Activated CD4-positive, CD25-positive, alpha-beta regulatory T cell treated with anti-CD3 and anti-CD28 coated beads, Interleukin-2, amount 50 U/mL, for 24 hours (primary cell): ENCODE measurements around the gene FCHO1.

Source experiments
- ATAC-seq, 2 donors: fragments of 150-1000 bp; cut with Tn5 transposase; one replicate each; pipeline ENCODE4 v1.10.0; 2021; ENCODE audit warnings: mild to moderate bottlenecking in 1 of 2, moderate library complexity in 1 of 2

FCHO1 gene

DNA sequence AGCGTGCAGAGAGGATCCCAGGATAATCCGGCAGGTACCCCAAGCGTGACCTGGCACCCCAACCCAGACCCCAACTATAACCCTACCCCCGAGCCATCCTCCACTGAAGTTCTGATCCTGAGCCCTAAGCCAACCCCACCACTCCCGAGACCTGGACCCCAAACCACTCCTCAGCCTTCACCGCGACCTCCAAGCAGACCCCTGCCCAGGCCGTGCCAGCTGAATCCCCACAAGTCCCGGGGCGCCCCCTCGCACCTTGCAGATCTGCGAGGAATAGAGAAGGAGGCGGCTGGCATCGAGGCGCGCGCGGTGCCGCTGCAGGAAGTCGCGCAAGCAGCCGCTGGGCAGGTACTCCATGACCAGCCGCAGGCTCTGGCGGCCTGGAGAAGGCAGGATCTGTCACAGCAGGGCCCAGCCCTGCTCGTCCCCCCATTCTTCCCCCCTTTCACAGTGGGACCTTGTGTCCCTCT, 80.2 kb downstream of the FCHO1 start:
- no peak for ATAC-seq

DNA sequence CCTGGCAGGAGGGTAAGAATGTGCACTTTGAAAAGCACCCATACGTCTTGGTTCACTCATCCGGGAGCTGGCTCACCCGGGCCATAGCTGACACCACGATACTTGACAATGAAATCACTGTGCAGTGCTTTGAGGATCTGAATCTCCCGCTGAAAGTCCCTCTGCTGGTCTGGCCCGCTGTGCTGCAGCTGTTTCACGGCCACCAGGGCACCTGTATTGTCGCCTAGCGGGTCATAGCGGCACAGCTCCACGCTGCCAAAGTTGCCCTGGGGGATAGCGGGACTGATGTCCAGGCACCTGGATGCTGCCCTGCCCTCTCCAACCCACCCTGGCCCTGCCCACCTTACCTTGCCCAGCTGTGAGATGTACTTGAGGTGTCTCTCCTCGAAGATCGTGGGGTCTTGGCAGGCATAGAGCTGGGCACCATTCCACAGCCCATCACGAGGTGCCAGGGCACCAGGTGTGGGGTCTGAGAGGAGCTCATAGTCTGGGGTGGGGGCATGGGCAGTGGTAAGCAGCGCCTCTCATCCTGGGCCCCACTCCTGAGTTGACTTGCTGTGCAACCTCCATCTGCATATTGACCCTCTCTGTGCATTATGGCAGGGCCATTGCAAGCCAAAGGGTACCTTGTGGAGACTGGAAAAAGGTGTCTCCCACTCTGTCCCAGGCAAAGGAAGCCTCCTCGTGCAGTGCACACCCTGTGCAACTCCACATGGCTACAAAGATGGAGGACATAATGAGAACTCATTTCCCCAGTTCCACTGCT, 81.3 kb downstream of the FCHO1 start:
- ATAC-seq: no peak

- no peak for ATAC-seq
Measured at GRCh38 chr19:17834350-17835181, 83.3 kb downstream of the FCHO1 start.

DNA sequence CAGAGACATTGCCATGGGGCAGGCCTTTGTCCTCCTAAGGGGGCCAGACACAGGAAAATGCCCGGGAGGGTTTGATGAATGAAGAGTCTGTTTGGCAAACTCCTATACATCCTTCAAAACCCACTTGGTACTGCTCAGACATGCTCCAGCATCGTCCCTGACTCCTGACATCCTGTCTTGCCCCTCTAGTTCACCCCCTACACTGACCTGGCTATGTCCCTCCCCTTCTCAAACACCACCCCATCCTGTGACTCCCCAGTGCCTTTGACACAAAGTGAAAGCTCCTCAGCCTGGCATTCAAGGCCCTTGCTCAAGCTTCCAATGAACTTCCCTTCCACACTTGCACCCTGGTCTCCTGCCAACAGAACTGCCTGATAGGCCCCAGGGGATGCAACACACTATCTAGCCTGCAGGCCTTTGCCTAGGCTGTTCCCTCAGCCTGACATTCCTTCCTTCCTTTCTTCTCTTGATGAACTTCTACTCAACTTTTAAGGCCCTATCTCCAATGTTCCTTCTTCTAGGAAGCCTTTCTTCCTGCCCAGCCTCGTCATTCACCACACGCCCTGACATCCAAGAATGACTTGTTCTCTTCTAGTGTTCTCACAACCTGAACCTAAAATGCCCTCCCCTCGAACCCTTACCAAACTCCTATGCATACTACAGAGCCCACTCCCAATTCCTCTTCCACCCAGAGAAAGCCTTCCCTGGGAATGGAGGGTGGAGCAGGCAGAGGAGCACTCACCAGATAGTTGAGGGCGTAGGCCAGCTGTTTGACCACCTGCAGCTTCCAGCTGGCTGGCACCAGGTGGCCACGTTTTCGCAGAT, 84.1 kb downstream of the FCHO1 start:
- ATAC-seq: no peak

DNA sequence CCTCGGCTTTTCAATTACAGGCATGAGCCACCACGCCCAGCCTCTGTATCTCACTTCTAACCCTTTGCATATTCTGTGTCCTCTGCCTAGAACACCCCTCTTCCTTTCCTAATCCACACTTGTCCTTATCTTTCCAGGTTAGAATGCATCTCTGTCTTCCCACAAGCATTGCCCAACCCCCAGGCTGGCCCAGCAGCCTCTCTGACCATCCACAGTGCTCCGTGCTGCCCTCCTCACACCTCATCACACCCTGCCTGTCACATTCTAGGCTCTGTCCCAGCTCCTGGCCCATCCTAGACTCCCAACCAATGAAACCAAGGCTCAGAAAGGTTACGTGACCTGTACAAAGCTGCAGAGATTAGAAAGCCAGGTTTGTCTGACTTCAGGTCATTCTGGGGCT, 85.3 kb downstream of the FCHO1 start:
- ATAC-seq: no peak

GRCh38 chr19:17837972-17838371, 86.7 kb downstream of the FCHO1 start:
- ATAC-seq: no peak
